Loucy (cell line): Measurements from ENCODE around the gene NOVA2.

Experiments
- EZH2phosphoT487 ChIP-seq: fragments of 200-600 bp; IDR thresholded peaks from 2 replicates; pipeline ENCODE4 v1.6.1; 2018; ENCODE audit warnings: antibody characterized with exemption, mild to moderate bottlenecking, moderate library complexity, borderline replicate concordance
- TF ChIP-seq, protein P1 (sequence below): fragments of 200-600 bp; sonication (generic); conservative IDR thresholded peaks from 2 replicates; pipeline ENCODE4 v1.5.1; 2014; ENCODE audit warnings: mild to moderate bottlenecking, antibody characterized with exemption, low read length

DNA sequence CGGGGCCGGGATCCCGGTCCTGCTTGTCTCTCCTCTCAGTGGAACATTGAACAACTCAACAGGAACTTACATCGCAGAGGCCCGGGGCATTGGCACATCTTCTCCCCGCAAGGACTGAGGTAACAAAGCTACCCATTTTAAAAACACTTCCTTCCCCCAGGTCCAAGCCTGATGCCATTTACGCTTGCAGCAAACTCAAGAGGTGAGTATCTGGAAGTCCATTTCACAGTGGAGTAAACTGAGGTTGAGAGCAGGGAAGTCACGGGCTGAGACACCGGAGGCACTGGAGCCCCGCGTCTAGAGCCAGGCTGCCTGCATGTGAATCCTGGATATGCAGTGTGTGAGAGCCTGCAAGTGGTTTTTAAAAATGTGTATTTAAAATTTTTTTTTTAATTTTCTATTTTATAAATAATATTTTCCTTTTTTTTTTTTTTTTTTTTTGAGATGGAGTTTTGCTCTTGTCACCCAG lies 49.7 kb upstream of the NOVA2 start:
- TF ChIP-seq, protein P1, sequence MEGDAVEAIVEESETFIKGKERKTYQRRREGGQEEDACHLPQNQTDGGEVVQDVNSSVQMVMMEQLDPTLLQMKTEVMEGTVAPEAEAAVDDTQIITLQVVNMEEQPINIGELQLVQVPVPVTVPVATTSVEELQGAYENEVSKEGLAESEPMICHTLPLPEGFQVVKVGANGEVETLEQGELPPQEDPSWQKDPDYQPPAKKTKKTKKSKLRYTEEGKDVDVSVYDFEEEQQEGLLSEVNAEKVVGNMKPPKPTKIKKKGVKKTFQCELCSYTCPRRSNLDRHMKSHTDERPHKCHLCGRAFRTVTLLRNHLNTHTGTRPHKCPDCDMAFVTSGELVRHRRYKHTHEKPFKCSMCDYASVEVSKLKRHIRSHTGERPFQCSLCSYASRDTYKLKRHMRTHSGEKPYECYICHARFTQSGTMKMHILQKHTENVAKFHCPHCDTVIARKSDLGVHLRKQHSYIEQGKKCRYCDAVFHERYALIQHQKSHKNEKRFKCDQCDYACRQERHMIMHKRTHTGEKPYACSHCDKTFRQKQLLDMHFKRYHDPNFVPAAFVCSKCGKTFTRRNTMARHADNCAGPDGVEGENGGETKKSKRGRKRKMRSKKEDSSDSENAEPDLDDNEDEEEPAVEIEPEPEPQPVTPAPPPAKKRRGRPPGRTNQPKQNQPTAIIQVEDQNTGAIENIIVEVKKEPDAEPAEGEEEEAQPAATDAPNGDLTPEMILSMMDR: no peak
- no peak for TF ChIP-seq EZH2phosphoT487
